ENCODE measurements around the gene C11orf68. TPM values are rescaled to one million over a fixed set of nuclear protein-coding genes. Genes with fewer than 3 reads are reported as not detected.

Gene C11orf68
- total RNA-seq, 1 experiment from 2014 or later: 31.9 TPM

DNA sequence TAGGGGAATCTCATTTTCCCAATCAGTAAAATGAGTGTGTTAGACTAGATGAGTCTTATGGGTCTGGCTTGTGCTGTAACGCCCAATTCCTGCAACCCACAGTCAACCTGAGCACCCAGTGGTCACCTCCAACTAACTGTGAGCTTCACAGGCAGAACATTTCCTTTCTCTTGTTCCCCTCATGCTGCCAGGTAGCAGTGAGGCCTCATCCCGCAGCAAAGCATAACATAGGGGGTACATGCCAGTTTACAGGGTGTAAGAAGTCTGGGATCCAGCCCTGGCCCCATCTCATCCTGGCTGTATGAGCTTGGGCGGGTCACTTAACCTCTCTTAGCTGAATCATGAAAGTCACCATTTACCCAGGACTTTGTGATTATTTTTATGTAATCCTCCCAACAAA lies 50.0 kb downstream of the C11orf68 start (continued):
- TF ChIP-seq, protein P1, sequence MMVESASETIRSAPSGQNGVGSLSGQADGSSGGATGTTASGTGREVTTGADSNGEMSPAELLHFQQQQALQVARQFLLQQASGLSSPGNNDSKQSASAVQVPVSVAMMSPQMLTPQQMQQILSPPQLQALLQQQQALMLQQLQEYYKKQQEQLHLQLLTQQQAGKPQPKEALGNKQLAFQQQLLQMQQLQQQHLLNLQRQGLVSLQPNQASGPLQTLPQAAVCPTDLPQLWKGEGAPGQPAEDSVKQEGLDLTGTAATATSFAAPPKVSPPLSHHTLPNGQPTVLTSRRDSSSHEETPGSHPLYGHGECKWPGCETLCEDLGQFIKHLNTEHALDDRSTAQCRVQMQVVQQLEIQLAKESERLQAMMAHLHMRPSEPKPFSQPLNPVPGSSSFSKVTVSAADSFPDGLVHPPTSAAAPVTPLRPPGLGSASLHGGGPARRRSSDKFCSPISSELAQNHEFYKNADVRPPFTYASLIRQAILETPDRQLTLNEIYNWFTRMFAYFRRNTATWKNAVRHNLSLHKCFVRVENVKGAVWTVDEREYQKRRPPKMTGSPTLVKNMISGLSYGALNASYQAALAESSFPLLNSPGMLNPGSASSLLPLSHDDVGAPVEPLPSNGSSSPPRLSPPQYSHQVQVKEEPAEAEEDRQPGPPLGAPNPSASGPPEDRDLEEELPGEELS (CRISPR knock-in tag; IDR thresholded peaks at IDR 0.05): no peak
- no peak for TF ChIP-seq NR1H2 (CRISPR knock-in tag; IDR thresholded peaks at IDR 0.05)
- no peak for TF ChIP-seq ZNF317 (CRISPR knock-in tag; IDR thresholded peaks at IDR 0.05; ENCODE audit: borderline replicate concordance, low read depth)
- TF ChIP-seq SMAD3 (CRISPR knock-in tag; IDR thresholded peaks at IDR 0.05; ENCODE audit: borderline replicate concordance): no peak
- no peak for TF ChIP-seq RORB (CRISPR knock-in tag; IDR thresholded peaks at IDR 0.05)
- TF ChIP-seq MXD4 (CRISPR knock-in tag; IDR thresholded peaks at IDR 0.05; ENCODE audit: borderline replicate concordance): no peak
- no peak for TF ChIP-seq NR3C1 (CRISPR knock-in tag; conservative IDR thresholded peaks at IDR 0.05; ENCODE audit: low read depth)
- TF ChIP-seq TEAD1 (CRISPR knock-in tag; IDR thresholded peaks at IDR 0.05): no peak
- no peak for TF ChIP-seq NFE2L1 (CRISPR knock-in tag; IDR thresholded peaks at IDR 0.05)

- H3K27me3 Mint-ChIP-seq (ENCODE audit: low read depth): peaks cover 46% of the 10 kb centered on the region
- no peak overlapping the region for H3K27ac Mint-ChIP-seq
- POLR2A ChIA-PET: interaction anchor here (0.7 to 3.1 kb wide), 2 partner anchors 9 to 24 kb away, joined by 3 to 19 read pairs; partner anchors contain the start of genes CFL1 and MUS81
- no peaks in the 10 kb centered on the region for H3K9me3 Mint-ChIP-seq
- ATAC-seq (peak; percentile 78), DNase-seq (ENCODE audit: low spot score) (peak; percentile 73)
- peaks cover 14% of the 10 kb centered on the region for H3K36me3 Mint-ChIP-seq
- CTCF ChIA-PET: interaction anchor here (0.5 to 16.6 kb wide), 4 partner anchors 8 to 141 kb away, joined by 3 to 539 read pairs (median 50); partner anchors contain the start of genes CCDC85B, CFL1, FIBP and MUS81
- peaks cover 10% of the 10 kb centered on the region for H3K4me1 Mint-ChIP-seq
- peak overlapping the region; percentile 88 for H3K4me3 Mint-ChIP-seq
- TF ChIP-seq NR2C2 (CRISPR knock-in tag; IDR thresholded peaks at IDR 0.05) (no peak), SMAD4 (CRISPR knock-in tag; IDR thresholded peaks at IDR 0.05) (no peak), PRRX2 (CRISPR knock-in tag; IDR thresholded peaks at IDR 0.05) (peak; percentile 22; the same call in 1 of the 2 replicates), KAT7 (CRISPR knock-in tag; IDR thresholded peaks at IDR 0.05; ENCODE audit: borderline replicate concordance) (no peak), ZNF671 (CRISPR knock-in tag; IDR thresholded peaks at IDR 0.05) (0 out of 2 replicates have a peak, but pooled peaks have one; percentile 38), NFATC4 (CRISPR knock-in tag; IDR thresholded peaks at IDR 0.05) (peak; percentile 67), NR1H2 (CRISPR knock-in tag; IDR thresholded peaks at IDR 0.05) (no peak), GRHL2 (CRISPR knock-in tag; IDR thresholded peaks at IDR 0.05; ENCODE audit: insufficient replicate concordance, severe bottlenecking) (no peak), ZNF281 (CRISPR knock-in tag; IDR thresholded peaks at IDR 0.05) (no peak), ZNF263 (CRISPR knock-in tag; IDR thresholded peaks at IDR 0.05; ENCODE audit: low read depth) (no peak)
- TF ChIP-seq, protein P2, sequence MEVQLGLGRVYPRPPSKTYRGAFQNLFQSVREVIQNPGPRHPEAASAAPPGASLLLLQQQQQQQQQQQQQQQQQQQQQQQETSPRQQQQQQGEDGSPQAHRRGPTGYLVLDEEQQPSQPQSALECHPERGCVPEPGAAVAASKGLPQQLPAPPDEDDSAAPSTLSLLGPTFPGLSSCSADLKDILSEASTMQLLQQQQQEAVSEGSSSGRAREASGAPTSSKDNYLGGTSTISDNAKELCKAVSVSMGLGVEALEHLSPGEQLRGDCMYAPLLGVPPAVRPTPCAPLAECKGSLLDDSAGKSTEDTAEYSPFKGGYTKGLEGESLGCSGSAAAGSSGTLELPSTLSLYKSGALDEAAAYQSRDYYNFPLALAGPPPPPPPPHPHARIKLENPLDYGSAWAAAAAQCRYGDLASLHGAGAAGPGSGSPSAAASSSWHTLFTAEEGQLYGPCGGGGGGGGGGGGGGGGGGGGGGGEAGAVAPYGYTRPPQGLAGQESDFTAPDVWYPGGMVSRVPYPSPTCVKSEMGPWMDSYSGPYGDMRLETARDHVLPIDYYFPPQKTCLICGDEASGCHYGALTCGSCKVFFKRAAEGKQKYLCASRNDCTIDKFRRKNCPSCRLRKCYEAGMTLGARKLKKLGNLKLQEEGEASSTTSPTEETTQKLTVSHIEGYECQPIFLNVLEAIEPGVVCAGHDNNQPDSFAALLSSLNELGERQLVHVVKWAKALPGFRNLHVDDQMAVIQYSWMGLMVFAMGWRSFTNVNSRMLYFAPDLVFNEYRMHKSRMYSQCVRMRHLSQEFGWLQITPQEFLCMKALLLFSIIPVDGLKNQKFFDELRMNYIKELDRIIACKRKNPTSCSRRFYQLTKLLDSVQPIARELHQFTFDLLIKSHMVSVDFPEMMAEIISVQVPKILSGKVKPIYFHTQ (CRISPR knock-in tag; IDR thresholded peaks at IDR 0.05): peak; percentile 45
Observed at GRCh38 chr11:65868076-65868667, 50.7 kb downstream of the C11orf68 start.
